Kidney (tissue), 14 donors: ENCODE measurements around the gene ALPI. TPM values are rescaled to one million over a fixed set of nuclear protein-coding genes. Genes with fewer than 3 reads are reported as not detected.
A peak's percentile ranks its signal among the peaks of the same experiment; 100 is the strongest.

Source experiments
- DNase-seq, 5 donors: peaks; one replicate each; pipeline ENCODE4 v3.0.0-alpha.2; 2013 to 2020
- FAIRE-seq: peaks from 2 replicates; lab custom pipeline; 2012; peaks lifted over from hg19 to GRCh38; lab: Jason Lieb, UNC
- H3K27ac ChIP-seq, 2 donors: one replicate each; pipeline ENCODE4 v1.7.0; 2013; ENCODE audit warnings: low read depth in 2 of 2, low read length in 2 of 2, inconsistent platforms in 1 of 2
- H3K27me3 ChIP-seq: one replicate; pipeline ENCODE4 v1.7.1; 2013; ENCODE audit warnings: low read length, inconsistent platforms; ENCODE audit not compliant: control insufficient read depth, insufficient read depth
- H3K36me3 ChIP-seq, 3 donors: one replicate each; pipeline versions ENCODE4 v1.7.0 to v1.7.1; 2013; ENCODE audit warnings: low read length in 3 of 3, control low read depth in 1 of 3, inconsistent platforms in 1 of 3; ENCODE audit not compliant: insufficient read depth in 3 of 3, control insufficient read depth in 2 of 3
- H3K4me1 ChIP-seq, 3 donors: one replicate each; pipeline versions ENCODE4 v1.7.0 to v1.7.1; 2013; ENCODE audit warnings: low read length in 3 of 3, inconsistent platforms in 1 of 3, low read depth in 1 of 3; ENCODE audit not compliant: control insufficient read depth in 2 of 3, insufficient read depth in 2 of 3
- H3K4me3 ChIP-seq, 3 donors: one replicate each; pipeline versions ENCODE4 v1.7.0 to v1.8.1; 2013; ENCODE audit warnings: low read length in 3 of 3, control low read depth in 1 of 3, inconsistent platforms in 1 of 3
- H3K9ac ChIP-seq, 3 donors: one replicate each; pipeline versions ENCODE4 v1.7.0 to v1.7.1; 2013; ENCODE audit warnings: low read length in 3 of 3, control low read depth in 1 of 3, inconsistent platforms in 1 of 3
- H3K9me3 ChIP-seq, 3 donors: one replicate each; pipeline versions ENCODE4 v1.7.0 to v1.7.1; 2013; ENCODE audit warnings: low read length in 3 of 3, control low read depth in 1 of 3, inconsistent platforms in 1 of 3; ENCODE audit not compliant: control insufficient read depth in 2 of 3, insufficient read depth in 1 of 3
- CTCF ChIP-seq: IDR thresholded peaks from 3 replicates; pipeline ENCODE4 v1.5.1; 2012; ENCODE audit warnings: mild to moderate bottlenecking, moderate library complexity, borderline replicate concordance; ENCODE audit not compliant: insufficient read depth; ENCODE audit errors: extremely low read depth
- intact Hi-C: fragments of 100-400 bp; cut with DNase I; formaldehyde crosslinking; loops from one replicate; pipeline ENCODE4 v1.11.1; 2022
- polyA plus RNA-seq: library from polyadenylated mRNA; stranded (reverse); fragments of 350-450 nt; fragmentation: Illumina TruSeq; extraction: RNeasy Lipid Tissue Mini Kit (QIAGEN cat#74804); gene quantifications from one replicate; pipeline ENCODE4 v1.2.3, GENCODE V29; 2014; ENCODE audit warnings: low read depth, low replicate concordance; ENCODE audit not compliant: insufficient read depth
- total RNA-seq: library from RNA; stranded (reverse); fragmentation: NEBNext Ultra II Directional; extraction: Animal tissue kit (Norgen Biotek cat#: 25700); gene quantifications from one replicate; pipeline ENCODE4 v1.2.1, GENCODE V29; 2021
- donor health status: control.
- donor health status: control.
- donor health status: control.
- donor health status: control.
- donor health status: control.
- donor health status: DM: yes; HTN: yes; CAD: no.
- donor health status: Normal renal cell carcinoma (clear cell type).

Gene ALPI
- total and polyA plus RNA-seq, 2 donors from 2014 or later = 0.09 to 0.49 TPM

- intact Hi-C loops = no loop called here
- Histone ChIP-seq H3K9me3 (no peaks in the 10 kb centered on the region), H3K27me3 (peaks cover 17% of the 10 kb centered on the region), H3K36me3 (no peaks in the 10 kb centered on the region), H3K27ac (no peak overlapping the region), H3K4me3 (no peak overlapping the region), H3K9ac (no peak overlapping the region), H3K4me1 (no peaks in the 10 kb centered on the region)
- TF ChIP-seq CTCF = no peak
- peak in 1 of 5 donors; percentile 52 for DNase-seq
- FAIRE-seq = no peak
Observed at GRCh38 chr2:232483311-232483922, 27.5 kb downstream of the ALPI start.

GRCh38 chr2:232483923-232484627, 28.1 kb downstream of the ALPI start:
- Histone ChIP-seq H3K9ac (no peak overlapping the region), H3K27ac (no peak overlapping the region), H3K9me3 (no peaks in the 10 kb centered on the region), H3K27me3 (peaks cover 17% of the 10 kb centered on the region), H3K4me1 (no peaks in the 10 kb centered on the region), H3K4me3 (no peak overlapping the region), H3K36me3 (no peaks in the 10 kb centered on the region)
- FAIRE-seq = no peak
- no peak for TF ChIP-seq CTCF
- intact Hi-C loops = no loop called here
- DNase-seq = peak in 2 of 5 donors; percentile 34 to 51

GRCh38 chr2:232484628-232485347, 28.8 kb downstream of the ALPI start:
- TF ChIP-seq CTCF = no peak
- peak in 2 of 5 donors; percentile 41 to 50 for DNase-seq
- intact Hi-C loops = no loop called here
- Histone ChIP-seq H3K4me1 (no peaks in the 10 kb centered on the region), H3K9me3 (no peaks in the 10 kb centered on the region), H3K4me3 (no peak overlapping the region), H3K9ac (no peak overlapping the region), H3K27ac (no peak overlapping the region), H3K36me3 (no peaks in the 10 kb centered on the region), H3K27me3 (peaks cover 17% of the 10 kb centered on the region)
- no peak for FAIRE-seq
